ENCODE results near the gene MGMT. TPM values are rescaled to one million over a fixed set of nuclear protein-coding genes. Genes with fewer than 3 reads are reported as not detected.

Gene MGMT
- 1.5 and 8.5 TPM in 2 replicates for total RNA-seq

GRCh38 chr10:129466703-129467358 is at the start of gene MGMT:
Gene MGMT (plus strand): TSS chr10:129467241.

